DND-41 (cell line): ENCODE measurements around the gene OPHN1.

Experiments
- EZH2 ChIP-seq: IDR thresholded peaks from 3 replicates; pipeline ENCODE4 v1.6.1; 2012; ENCODE audit warnings: borderline replicate concordance, low read depth, mild to moderate bottlenecking, moderate library complexity, low read length, inconsistent platforms; ENCODE audit not compliant: severe bottlenecking
- TF ChIP-seq, protein P1 (sequence below): IDR thresholded peaks from 2 replicates; pipeline ENCODE4 v1.5.1; 2012; ENCODE audit warnings: borderline replicate concordance, low read length, moderate library complexity, mild to moderate bottlenecking; ENCODE audit not compliant: poor library complexity, severe bottlenecking; ENCODE audit errors: extremely low read depth

DNA sequence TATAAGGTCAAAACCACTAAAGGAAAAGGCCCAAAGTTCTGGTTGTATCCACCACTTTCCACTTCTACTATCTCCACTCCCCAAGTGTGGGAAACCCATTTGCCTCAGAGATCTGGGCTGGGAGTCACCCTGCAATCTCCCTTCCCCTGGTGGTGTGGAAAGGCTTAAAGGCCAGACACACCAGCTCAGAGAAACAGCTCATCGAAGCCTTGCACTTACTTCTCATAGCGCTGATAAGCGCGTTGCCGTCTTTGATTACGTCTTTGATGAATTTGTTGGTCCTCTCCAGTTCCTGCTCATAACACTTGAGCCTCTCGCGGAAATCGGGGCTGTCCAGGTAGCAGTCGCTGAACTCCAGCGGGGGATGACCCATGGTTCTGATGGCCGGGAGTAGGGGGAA, 647 bp downstream of the OPHN1 start:
- TF ChIP-seq, protein P1, sequence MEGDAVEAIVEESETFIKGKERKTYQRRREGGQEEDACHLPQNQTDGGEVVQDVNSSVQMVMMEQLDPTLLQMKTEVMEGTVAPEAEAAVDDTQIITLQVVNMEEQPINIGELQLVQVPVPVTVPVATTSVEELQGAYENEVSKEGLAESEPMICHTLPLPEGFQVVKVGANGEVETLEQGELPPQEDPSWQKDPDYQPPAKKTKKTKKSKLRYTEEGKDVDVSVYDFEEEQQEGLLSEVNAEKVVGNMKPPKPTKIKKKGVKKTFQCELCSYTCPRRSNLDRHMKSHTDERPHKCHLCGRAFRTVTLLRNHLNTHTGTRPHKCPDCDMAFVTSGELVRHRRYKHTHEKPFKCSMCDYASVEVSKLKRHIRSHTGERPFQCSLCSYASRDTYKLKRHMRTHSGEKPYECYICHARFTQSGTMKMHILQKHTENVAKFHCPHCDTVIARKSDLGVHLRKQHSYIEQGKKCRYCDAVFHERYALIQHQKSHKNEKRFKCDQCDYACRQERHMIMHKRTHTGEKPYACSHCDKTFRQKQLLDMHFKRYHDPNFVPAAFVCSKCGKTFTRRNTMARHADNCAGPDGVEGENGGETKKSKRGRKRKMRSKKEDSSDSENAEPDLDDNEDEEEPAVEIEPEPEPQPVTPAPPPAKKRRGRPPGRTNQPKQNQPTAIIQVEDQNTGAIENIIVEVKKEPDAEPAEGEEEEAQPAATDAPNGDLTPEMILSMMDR, result no peak
- TF ChIP-seq EZH2, result no peak
